Aorta (tissue), 5 donors: ENCODE results near the gene MAD1L1. TPM values are rescaled to one million over a fixed set of nuclear protein-coding genes. Genes with fewer than 3 reads are reported as not detected.
A peak's percentile ranks its signal among the peaks of the same experiment; 100 is the strongest.

Experiments used
- ATAC-seq: fragments of 200-7000 bp; cut with Tn5 transposase; one replicate; pipeline ENCODE4 v1.9.1; 2022; ENCODE audit warnings: moderate library complexity; ENCODE audit not compliant: low FRiP score
- DNase-seq, 2 donors: peaks; one replicate each; pipeline ENCODE4 v3.0.0-alpha.2; 2020
- H3K27ac ChIP-seq, 2 donors: one replicate each; pipeline ENCODE4 v1.5.1; 2013; ENCODE audit warnings: low read length in 2 of 2, mild to moderate bottlenecking in 2 of 2, moderate library complexity in 2 of 2, control low read depth in 1 of 2, inconsistent platforms in 1 of 2, low read depth in 1 of 2
- H3K27me3 ChIP-seq, 2 donors: one replicate each; pipeline ENCODE4 v1.6.1; 2013; ENCODE audit warnings: control low read depth in 1 of 2, low read length in 1 of 2, mild to moderate bottlenecking in 1 of 2, moderate library complexity in 1 of 2; ENCODE audit not compliant: insufficient read depth in 2 of 2, control insufficient read depth in 1 of 2
- H3K36me3 ChIP-seq, 2 donors: one replicate each; pipeline ENCODE4 v1.6.1; 2013; ENCODE audit warnings: control low read depth in 1 of 2, low read length in 1 of 2, mild to moderate bottlenecking in 1 of 2; ENCODE audit not compliant: insufficient read depth in 2 of 2, control insufficient read depth in 1 of 2
- H3K4me1 ChIP-seq, 2 donors: one replicate each; pipeline ENCODE4 v1.6.1; 2013; ENCODE audit warnings: low read length in 2 of 2, control low read depth in 1 of 2, mild to moderate bottlenecking in 1 of 2, moderate library complexity in 1 of 2; ENCODE audit not compliant: insufficient read depth in 2 of 2, control insufficient read depth in 1 of 2
- H3K4me3 ChIP-seq, 2 donors: one replicate each; pipeline ENCODE4 v1.5.1; 2013; ENCODE audit warnings: low read length in 2 of 2, control low read depth in 1 of 2, mild to moderate bottlenecking in 1 of 2
- H3K9me3 ChIP-seq: one replicate; pipeline ENCODE4 v1.6.1; 2013; ENCODE audit warnings: mild to moderate bottlenecking, low read length; ENCODE audit not compliant: control insufficient read depth
- WGBS, 2 donors: extraction: QIAGEN DNeasy Blood & Tissue Kit; methylation state at CpG; one replicate each; pipeline ENCODE4 v1.1.7; 2013; 5-methylcytosine and 5-hydroxymethylcytosine counted together
- intact Hi-C, 2 donors: fragments of 100-400 bp; cut with DNase I; formaldehyde crosslinking; loops; one replicate each; pipeline versions ENCODE4 v1.14.2 to v1.15.0; 2022
- microRNA-seq, 2 donors: library from miRNA; unstranded; fragments of <30 nt; microRNA quantifications; one replicate each; pipeline ENCODE4 v1.2.0, GENCODE V29; 2020
- polyA plus RNA-seq, 2 donors: library from polyadenylated mRNA; stranded (reverse); fragments of 200-250 nt; gene quantifications; one replicate each; pipeline ENCODE4 v1.2.3, GENCODE V29; 2013
- total RNA-seq, 2 donors: library from RNA; stranded (reverse); fragmentation: NEBNext Ultra II Directional; extraction: Animal tissue kit (Norgen Biotek cat#: 25700); gene quantifications; one replicate each; pipeline ENCODE4 v1.2.1, GENCODE V29; 2021
- donor health status: healthy with polysubstance abuse.
- donor health status: Bipolar disorder and iron deficiency.
- donor health status: DM: no; HTN: no; CAD: no.
- donor health status: DM: no; HTN: no; CAD: no.
- donor health status: DM: yes; HTN: yes; CAD: no.

The MAD1L1 gene
- total and polyA plus RNA-seq, 4 donors, result 14.8 to 35.8 (median 20.2) TPM

GRCh38 chr7:1767524-1767923 is 465.2 kb downstream of the MAD1L1 start:
- WGBS, 2 donors, result 54% methylated on average over 10 of the region's 10 CpGs
- DNase-seq (peak in 1 of 2 donors; percentile 38), ATAC-seq (no peak)
- Histone ChIP-seq H3K27me3 (no peaks in the 10 kb centered on the region), H3K36me3 (no peaks in the 10 kb centered on the region), H3K4me3 (no peak overlapping the region), H3K9me3 (no peaks in the 10 kb centered on the region), H3K27ac (no peak overlapping the region), H3K4me1 (no peaks in the 10 kb centered on the region)
- intact Hi-C loops, result no loop called here

Small RNAs within 50 kb of the gene (microRNA-seq; reads per million reads assigned to microRNA genes)
- gene MIR4655, result 0 reads per million in 2 donors
- gene MIR6836, result 0 reads per million in 2 donors

Other genes starting within 250 kb of the MAD1L1 start
- 10 to 100 TPM; 11.5 to 14.9 TPM for gene MRM2, start 9.3 kb upstream of the MAD1L1 start, total RNA-seq
- gene MRM2, start 9.3 kb upstream of the MAD1L1 start, polyA plus RNA-seq, result 10 to 100 TPM; 14.4 to 19.8 TPM
- gene NUDT1, start 9.3 kb upstream of the MAD1L1 start, total RNA-seq, result 10 to 100 TPM; 11.1 to 11.9 TPM
- gene NUDT1, start 9.3 kb upstream of the MAD1L1 start, polyA plus RNA-seq, result 10 to 100 TPM; 21.0 to 30.8 TPM
- gene SNX8, start 81.5 kb upstream of the MAD1L1 start, total RNA-seq, result 10 to 100 TPM; 25.9 to 26.5 TPM
- gene SNX8, start 81.5 kb upstream of the MAD1L1 start, polyA plus RNA-seq, result 10 to 100 TPM in 1 of 2 donors, 1 to 10 TPM in 1; 4.1 to 15.8 TPM
- 10 to 100 TPM; 84.7 to 95.2 TPM for gene EIF3B, start 121.9 kb upstream of the MAD1L1 start, total RNA-seq
- gene EIF3B, start 121.9 kb upstream of the MAD1L1 start, polyA plus RNA-seq, result 10 to 100 TPM; 28.7 to 84.7 TPM
- gene CHST12, start 170.7 kb upstream of the MAD1L1 start, total RNA-seq, result 10 to 100 TPM; 19.6 to 31.8 TPM
- gene CHST12, start 170.7 kb upstream of the MAD1L1 start, polyA plus RNA-seq, result 10 to 100 TPM in 1 of 2 donors, 1 to 10 TPM in 1; 2.9 to 16.0 TPM
- gene GRIFIN, start 243.5 kb upstream of the MAD1L1 start, total RNA-seq, result not detected
- gene GRIFIN, start 243.5 kb upstream of the MAD1L1 start, polyA plus RNA-seq, result not detected